Measurements from ENCODE around the gene AIM2. TPM values are rescaled to one million over a fixed set of nuclear protein-coding genes. Genes with fewer than 3 reads are reported as not detected.
"Not testable (repeated sequence)": the region's sequence is repeated elsewhere in the genome, so short reads cannot be mapped to it uniquely, and the experiment has no call there.

Gene AIM2
- polyA plus RNA-seq, 1 experiment = not detected

GRCh38 chr1:159113596-159114433 is 37.2 kb upstream of the AIM2 start:
- Histone ChIP-seq H3K27ac (ENCODE audit: low read depth, low read length) (no peak overlapping the region), H3K4me3 (ENCODE audit: low read depth, low read length) (no peak overlapping the region), H3K27me3 (ENCODE audit: control insufficient read depth, insufficient read depth, low read length) (peaks cover 2% of the 10 kb centered on the region), H3K9me3 (ENCODE audit: control insufficient read depth, insufficient read depth, low read length) (no peaks in the 10 kb centered on the region)
- no peak for DNase-seq (ENCODE audit: low read depth, low spot score)
- CTCF ChIA-PET = no interaction called here
- POLR2A ChIA-PET = no interaction called here
- TF ChIP-seq, protein P1, sequence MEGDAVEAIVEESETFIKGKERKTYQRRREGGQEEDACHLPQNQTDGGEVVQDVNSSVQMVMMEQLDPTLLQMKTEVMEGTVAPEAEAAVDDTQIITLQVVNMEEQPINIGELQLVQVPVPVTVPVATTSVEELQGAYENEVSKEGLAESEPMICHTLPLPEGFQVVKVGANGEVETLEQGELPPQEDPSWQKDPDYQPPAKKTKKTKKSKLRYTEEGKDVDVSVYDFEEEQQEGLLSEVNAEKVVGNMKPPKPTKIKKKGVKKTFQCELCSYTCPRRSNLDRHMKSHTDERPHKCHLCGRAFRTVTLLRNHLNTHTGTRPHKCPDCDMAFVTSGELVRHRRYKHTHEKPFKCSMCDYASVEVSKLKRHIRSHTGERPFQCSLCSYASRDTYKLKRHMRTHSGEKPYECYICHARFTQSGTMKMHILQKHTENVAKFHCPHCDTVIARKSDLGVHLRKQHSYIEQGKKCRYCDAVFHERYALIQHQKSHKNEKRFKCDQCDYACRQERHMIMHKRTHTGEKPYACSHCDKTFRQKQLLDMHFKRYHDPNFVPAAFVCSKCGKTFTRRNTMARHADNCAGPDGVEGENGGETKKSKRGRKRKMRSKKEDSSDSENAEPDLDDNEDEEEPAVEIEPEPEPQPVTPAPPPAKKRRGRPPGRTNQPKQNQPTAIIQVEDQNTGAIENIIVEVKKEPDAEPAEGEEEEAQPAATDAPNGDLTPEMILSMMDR (IDR thresholded peaks at IDR 0.05; ENCODE audit: low read depth, low read length) = no peak

GRCh38 chr1:159103021-159103420 is 26.5 kb upstream of the AIM2 start:
- DNase-seq (ENCODE audit: low read depth, low spot score); POLR2A ChIA-PET; H3K4me3 ChIP-seq (ENCODE audit: low read depth, low read length); H3K27ac ChIP-seq (ENCODE audit: low read depth, low read length); H3K27me3 ChIP-seq (ENCODE audit: control insufficient read depth, insufficient read depth, low read length); CTCF ChIA-PET; H3K9me3 ChIP-seq (ENCODE audit: control insufficient read depth, insufficient read depth, low read length): not testable (repeated sequence)

GRCh38 chr1:159100589-159100988 is 24.0 kb upstream of the AIM2 start:
- no peak for DNase-seq (ENCODE audit: low read depth, low spot score)
- no peak overlapping the region for H3K27ac ChIP-seq (ENCODE audit: low read depth, low read length)
- H3K4me3 ChIP-seq (ENCODE audit: low read depth, low read length) = no peak overlapping the region
- no peaks in the 10 kb centered on the region; the same call in 1 of the 2 replicates for H3K9me3 ChIP-seq (ENCODE audit: control insufficient read depth, insufficient read depth, low read length)
- ChIA-PET CTCF (no interaction called here), POLR2A (no interaction called here)
- TF ChIP-seq, protein P1 (IDR thresholded peaks at IDR 0.05; ENCODE audit: low read depth, low read length) = no peak
- H3K27me3 ChIP-seq (ENCODE audit: control insufficient read depth, insufficient read depth, low read length) = peaks cover 7% of the 10 kb centered on the region

- POLR2A ChIA-PET = no interaction called here
- Histone ChIP-seq H3K9me3 (ENCODE audit: control insufficient read depth, insufficient read depth, low read length) (no peaks in the 10 kb centered on the region), H3K27me3 (ENCODE audit: control insufficient read depth, insufficient read depth, low read length) (peaks cover 7% of the 10 kb centered on the region), H3K4me3 (ENCODE audit: low read depth, low read length) (no peak overlapping the region), H3K27ac (ENCODE audit: low read depth, low read length) (no peak overlapping the region)
- CTCF ChIA-PET = no interaction called here
- TF ChIP-seq, protein P1 (IDR thresholded peaks at IDR 0.05; ENCODE audit: low read depth, low read length) = no peak
- DNase-seq (ENCODE audit: low read depth, low spot score) = no peak
Measured at GRCh38 chr1:159098596-159098995, 22.0 kb upstream of the AIM2 start.

DNA sequence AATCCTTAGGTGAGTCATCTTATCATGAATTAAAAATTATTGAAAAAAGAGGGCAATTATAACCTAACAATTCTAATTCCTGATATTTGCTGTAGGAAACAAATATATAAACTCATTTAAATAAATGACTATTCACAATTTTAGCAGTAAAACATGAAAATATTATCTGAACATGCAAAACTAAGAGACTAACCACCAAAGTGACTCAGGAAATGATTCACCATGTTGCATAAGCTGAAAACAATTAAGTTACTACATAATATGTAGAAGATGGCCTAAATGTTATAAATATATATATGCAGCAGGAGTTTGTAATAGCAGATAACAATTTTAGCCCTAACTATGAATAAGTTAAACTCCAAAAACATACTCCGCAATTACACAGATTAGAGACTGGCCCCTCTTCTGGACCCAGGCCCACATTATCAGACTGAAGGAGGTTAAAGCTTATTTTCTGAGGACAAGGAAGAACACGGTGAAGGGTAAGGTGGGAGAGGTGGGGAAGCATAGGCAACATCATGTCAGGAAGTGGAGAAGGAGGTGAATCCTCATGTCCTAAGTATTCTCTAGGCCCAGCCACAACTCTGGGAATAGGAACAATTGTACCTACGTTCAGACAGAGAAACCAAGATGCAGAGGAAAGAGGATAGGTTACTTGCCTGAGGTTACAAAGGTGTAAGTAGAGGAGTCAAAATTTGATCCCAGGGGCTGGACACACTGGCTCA is 15.6 kb upstream of the AIM2 start:
- DNase-seq (ENCODE audit: low read depth, low spot score) = peak; percentile 18
- POLR2A ChIA-PET = no interaction called here
- H3K4me3 ChIP-seq (ENCODE audit: low read depth, low read length) = no peak overlapping the region
- TF ChIP-seq, protein P1 (IDR thresholded peaks at IDR 0.05; ENCODE audit: low read depth, low read length) = no peak
- no peaks in the 10 kb centered on the region for H3K9me3 ChIP-seq (ENCODE audit: control insufficient read depth, insufficient read depth, low read length)
- H3K27ac ChIP-seq (ENCODE audit: low read depth, low read length) = peak overlapping the region; percentile 69
- CTCF ChIA-PET = interaction anchor here (1.4 kb wide), 1 partner anchor 41 kb away, joined by 6 read pairs; no protein-coding TSS in a partner anchor
- no peaks in the 10 kb centered on the region for H3K27me3 ChIP-seq (ENCODE audit: control insufficient read depth, insufficient read depth, low read length)

Data from AG04450 (cell line).